GM12891 (cell line): Measurements from ENCODE around the gene FAM229A.

Experiments used
- PAX5 ChIP-seq: IDR thresholded peaks from 2 replicates; pipeline ENCODE4 v1.6.1; 2011; ENCODE audit warnings: low read length, moderate library complexity, mild to moderate bottlenecking; ENCODE audit not compliant: insufficient read depth, severe bottlenecking
- POLR2A ChIP-seq: IDR thresholded peaks from 2 replicates; pipeline ENCODE4 v1.6.1; 2011; ENCODE audit warnings: low read depth, low read length, control low read depth
- POLR2AphosphoS5 ChIP-seq: IDR thresholded peaks from 2 replicates; pipeline ENCODE4 v1.6.1; 2011; ENCODE audit warnings: low read depth, low read length, control low read depth
- POU2F2 ChIP-seq: IDR thresholded peaks from 2 replicates; pipeline ENCODE4 v1.6.1; 2011; ENCODE audit warnings: low read depth, mild to moderate bottlenecking, control low read depth, low read length, moderate library complexity
- SPI1 ChIP-seq: IDR thresholded peaks from 2 replicates; pipeline ENCODE4 v1.6.1; 2011; ENCODE audit warnings: low read depth, low read length, control low read depth
- TAF1 ChIP-seq: IDR thresholded peaks from 2 replicates; pipeline ENCODE4 v1.6.1; 2011; ENCODE audit warnings: low read depth, low read length, control low read depth

DNA sequence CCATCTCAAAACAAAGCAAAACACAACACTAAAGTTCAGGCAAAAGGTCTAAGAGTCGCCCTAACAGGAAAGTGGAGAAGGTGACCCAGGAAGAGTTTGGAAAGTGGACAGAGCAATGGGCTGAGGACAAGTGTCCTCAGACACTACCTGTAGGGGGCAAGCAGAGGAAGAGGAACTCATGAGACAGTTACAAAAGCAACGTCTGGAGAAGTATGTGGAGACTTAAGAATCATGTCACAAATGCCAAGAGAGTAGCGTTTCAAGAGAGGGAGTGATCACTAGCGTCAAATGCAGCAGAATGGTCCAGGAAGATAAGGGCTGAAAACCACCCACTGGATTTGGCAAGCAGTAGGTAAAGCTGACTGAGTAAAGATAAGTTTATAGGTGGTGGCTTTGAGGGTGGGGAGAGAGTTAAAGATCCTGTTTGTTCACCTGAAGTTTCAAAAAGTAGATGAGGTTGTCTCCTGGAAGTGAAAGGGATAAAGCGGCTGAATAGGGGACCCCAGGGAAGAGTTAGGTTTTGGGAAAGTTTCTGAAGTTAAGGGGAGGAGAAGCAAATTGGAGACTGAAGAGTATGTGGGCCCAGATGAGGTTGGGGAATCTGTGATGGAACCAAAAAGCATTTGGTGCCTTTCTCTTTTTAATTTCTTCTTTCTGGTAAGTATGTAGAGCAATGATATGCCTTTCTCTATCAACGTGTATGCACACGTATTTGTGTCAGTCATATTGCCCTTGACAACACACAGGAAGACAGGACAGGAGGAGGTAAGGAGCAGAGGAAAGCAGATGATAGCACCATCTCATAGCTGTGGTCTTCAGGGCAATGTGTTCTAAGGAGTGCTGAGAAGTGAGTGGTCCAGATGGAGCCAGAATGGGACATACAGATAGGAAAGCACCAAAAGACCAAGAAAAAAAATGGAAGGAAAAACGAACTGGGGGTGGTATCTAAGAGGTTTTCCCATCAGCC lies 28.9 kb upstream of the FAM229A start:
- TF ChIP-seq TAF1 (no peak), SPI1 (no peak), POLR2A (no peak), POLR2AphosphoS5 (no peak), PAX5 (no peak), POU2F2 (no peak)
